Stomach smooth muscle (tissue), 2 donors: ENCODE results near the gene PTPN1.

ENCODE experiments used
- H3K27ac ChIP-seq: one replicate; pipeline ENCODE4 v1.7.0; 2013; ENCODE audit warnings: mild to moderate bottlenecking, low read length, inconsistent platforms
- H3K27me3 ChIP-seq, 2 donors: one replicate each; pipeline ENCODE4 v1.7.0; 2013; ENCODE audit warnings: low read length in 2 of 2; ENCODE audit not compliant: insufficient read depth in 2 of 2, control insufficient read depth in 1 of 2
- H3K36me3 ChIP-seq, 2 donors: one replicate each; pipeline ENCODE4 v1.7.0; 2013; ENCODE audit warnings: low read length in 2 of 2; ENCODE audit not compliant: control insufficient read depth in 2 of 2, insufficient read depth in 2 of 2
- H3K4me1 ChIP-seq: one replicate; pipeline ENCODE4 v1.7.0; 2013; ENCODE audit warnings: low read length; ENCODE audit not compliant: control insufficient read depth, insufficient read depth
- H3K4me3 ChIP-seq, 2 donors: one replicate each; pipeline ENCODE4 v1.7.0; 2013; ENCODE audit warnings: low read length in 2 of 2
- H3K9ac ChIP-seq, 2 donors: one replicate each; pipeline ENCODE4 v1.7.0; 2013; ENCODE audit warnings: low read length in 2 of 2, mild to moderate bottlenecking in 1 of 2
- H3K9me3 ChIP-seq, 2 donors: one replicate each; pipeline ENCODE4 v1.7.0; 2013; ENCODE audit warnings: low read length in 2 of 2; ENCODE audit not compliant: control insufficient read depth in 2 of 2
- donor health status: healthy.
- donor health status: Pancreatic carcinoma.

PTPN1 gene

GRCh38 chr20:50569864-50570836 lies 60.0 kb downstream of the PTPN1 start:
- no peak overlapping the region for H3K9ac ChIP-seq
- H3K27ac ChIP-seq: no peak overlapping the region
- no peaks in the 10 kb centered on the region for H3K27me3 ChIP-seq
- peaks cover 22 to 35% of the 10 kb centered on the region in 2 donors for H3K36me3 ChIP-seq
- no peak overlapping the region for H3K4me3 ChIP-seq
- H3K4me1 ChIP-seq: peaks cover 13% of the 10 kb centered on the region
- no peaks in the 10 kb centered on the region for H3K9me3 ChIP-seq

- Histone ChIP-seq H3K9me3 (no peaks in the 10 kb centered on the region), H3K4me1 (peaks cover 22% of the 10 kb centered on the region), H3K27me3 (no peaks in the 10 kb centered on the region), H3K4me3 (no peak overlapping the region), H3K27ac (no peak overlapping the region), H3K9ac (no peak overlapping the region), H3K36me3 (peaks cover 25 to 36% of the 10 kb centered on the region in 2 donors)
Observed at GRCh38 chr20:50571466-50571865, 61.3 kb downstream of the PTPN1 start.

GRCh38 chr20:50572938-50573777 lies 63.0 kb downstream of the PTPN1 start:
- Histone ChIP-seq H3K4me1 (peaks cover 34% of the 10 kb centered on the region), H3K4me3 (no peak overlapping the region), H3K27ac (peak overlapping the region; percentile 58), H3K9ac (peak overlapping the region in 1 of 2 donors; percentile 13), H3K36me3 (peaks cover 23 to 34% of the 10 kb centered on the region in 2 donors), H3K9me3 (no peaks in the 10 kb centered on the region), H3K27me3 (no peaks in the 10 kb centered on the region)

GRCh38 chr20:50574108-50574507 lies 63.9 kb downstream of the PTPN1 start:
- Histone ChIP-seq H3K4me1 (peaks cover 34% of the 10 kb centered on the region), H3K9me3 (no peaks in the 10 kb centered on the region), H3K4me3 (no peak overlapping the region), H3K36me3 (peaks cover 24 to 35% of the 10 kb centered on the region in 2 donors), H3K27ac (no peak overlapping the region), H3K9ac (no peak overlapping the region), H3K27me3 (no peaks in the 10 kb centered on the region)

GRCh38 chr20:50574586-50574985 lies 64.4 kb downstream of the PTPN1 start:
- H3K36me3 ChIP-seq: peaks cover 27 to 40% of the 10 kb centered on the region in 2 donors
- H3K4me1 ChIP-seq: peaks cover 34% of the 10 kb centered on the region

GRCh38 chr20:50575865-50576720 lies 65.9 kb downstream of the PTPN1 start:
- H3K36me3 ChIP-seq: peaks cover 37 to 49% of the 10 kb centered on the region in 2 donors
- no peaks in the 10 kb centered on the region for H3K9me3 ChIP-seq
- no peak overlapping the region for H3K4me3 ChIP-seq
- H3K9ac ChIP-seq: no peak overlapping the region
- H3K4me1 ChIP-seq: peaks cover 37% of the 10 kb centered on the region
- H3K27me3 ChIP-seq: no peaks in the 10 kb centered on the region
- peak overlapping the region; percentile 41 for H3K27ac ChIP-seq

More at GRCh38 chr20:50574586-50574985, 64.4 kb downstream of the PTPN1 start:
- H3K9ac ChIP-seq: no peak overlapping the region
- H3K27ac ChIP-seq: peak overlapping the region; percentile 18
- H3K27me3 ChIP-seq: no peaks in the 10 kb centered on the region
- no peak overlapping the region for H3K4me3 ChIP-seq
- no peaks in the 10 kb centered on the region for H3K9me3 ChIP-seq

- peak overlapping the region; percentile 85 for H3K27ac ChIP-seq
- peak overlapping the region; percentile 23 to 47 for H3K9ac ChIP-seq
- peak overlapping the region in 1 of 2 donors; percentile 3 for H3K4me3 ChIP-seq
- peaks cover 35% of the 10 kb centered on the region for H3K4me1 ChIP-seq
- H3K9me3 ChIP-seq: no peaks in the 10 kb centered on the region
- peaks cover 49 to 57% of the 10 kb centered on the region in 2 donors for H3K36me3 ChIP-seq
- H3K27me3 ChIP-seq: no peaks in the 10 kb centered on the region
Observed at GRCh38 chr20:50577175-50578018, 67.2 kb downstream of the PTPN1 start.

- H3K9ac ChIP-seq: no peak overlapping the region
- no peaks in the 10 kb centered on the region for H3K27me3 ChIP-seq
- H3K27ac ChIP-seq: peak overlapping the region; percentile 85
- peaks cover 51 to 64% of the 10 kb centered on the region in 2 donors for H3K36me3 ChIP-seq
- no peak overlapping the region for H3K4me3 ChIP-seq
- H3K4me1 ChIP-seq: peaks cover 27% of the 10 kb centered on the region
- H3K9me3 ChIP-seq: no peaks in the 10 kb centered on the region
Observed at GRCh38 chr20:50578061-50578777, 68.0 kb downstream of the PTPN1 start.

GRCh38 chr20:50578778-50579165 lies 68.6 kb downstream of the PTPN1 start:
- Histone ChIP-seq H3K27me3 (no peaks in the 10 kb centered on the region), H3K4me3 (no peak overlapping the region), H3K9me3 (no peaks in the 10 kb centered on the region), H3K27ac (no peak overlapping the region), H3K9ac (no peak overlapping the region), H3K36me3 (peaks cover 55 to 70% of the 10 kb centered on the region in 2 donors), H3K4me1 (peaks cover 24% of the 10 kb centered on the region)
